A549 (cell line): ENCODE data around the gene RNASEH1. TPM values are rescaled to one million over a fixed set of nuclear protein-coding genes. Genes with fewer than 3 reads are reported as not detected.
"Not testable (repeated sequence)": the region's sequence is repeated elsewhere in the genome, so short reads cannot be mapped to it uniquely, and the experiment has no call there.

ENCODE experiments used
- ATAC-seq, 2 experiments: fragments of 200-7000 bp in 1 of 2; fragments of >200 bp in 1 of 2; cut with Nextera tagmentation in 1 of 2; cut with Tn5 transposase in 1 of 2; 3 replicates each; pipeline versions ENCODE4 v1.8.0 to v1.9.1; 2018 to 2020; ENCODE audit warnings: mild to moderate bottlenecking in 1 of 2, moderate library complexity in 1 of 2
- CTCF ChIA-PET: fragments of 300-600 bp; sonication (Branson Sonifier 250); formaldehyde crosslinking; extraction: SDS; loops from one replicate; lab custom pipeline; 2021; ENCODE audit warnings: antibody characterized with exemption, inconsistent platforms; lab: Yijun Ruan, JAX
- POLR2A ChIA-PET: fragments of 350-600 bp; formaldehyde crosslinking; extraction: SDS; loops from one replicate; lab custom pipeline; 2021; ENCODE audit warnings: antibody characterized with exemption, inconsistent platforms; lab: Yijun Ruan, JAX
- DNase-seq, 2 experiments: peaks; one replicate each; pipeline versions ENCODE4 v3.0.0 to v3.0.0-alpha.2; 2011 to 2016; ENCODE audit warnings: low read depth in 1 of 2, low spot score in 1 of 2
- FAIRE-seq: peaks from 2 replicates; lab custom pipeline; 2011; peaks lifted over from hg19 to GRCh38; lab: Jason Lieb, UNC
- H3K27ac ChIP-seq, 2 experiments: fragments of >200 bp; sonication (Bioruptor Twin); formaldehyde crosslinking; 3 replicates each; pipeline ENCODE4 v1.5.1; 2016 to 2017
- H3K4me1 ChIP-seq: fragments of >200 bp; sonication (Bioruptor Twin); formaldehyde crosslinking; 3 replicates; pipeline ENCODE4 v1.6.1; 2016
- H3K4me2 ChIP-seq: fragments of >200 bp; sonication (Bioruptor Twin); formaldehyde crosslinking; 3 replicates; pipeline ENCODE4 v1.6.1; 2016
- H3K4me3 ChIP-seq: fragments of >200 bp; sonication (Bioruptor Twin); formaldehyde crosslinking; 3 replicates; pipeline ENCODE4 v1.5.1; 2016
- H3K9me3 ChIP-seq: fragments of >200 bp; sonication (Bioruptor Twin); formaldehyde crosslinking; 3 replicates; pipeline ENCODE4 v1.6.1; 2016
- BHLHE40 ChIP-seq: IDR thresholded peaks from 2 replicates; pipeline ENCODE4 v1.6.1; 2012; ENCODE audit warnings: low read depth, low read length, inconsistent platforms
- CHD4 ChIP-seq: fragments of 200-600 bp; sonication (generic); IDR thresholded peaks from 2 replicates; pipeline ENCODE4 v1.6.1; 2016; ENCODE audit warnings: antibody characterized with exemption, mild to moderate bottlenecking, borderline replicate concordance
- EHMT2 ChIP-seq: fragments of 200-600 bp; sonication (generic); IDR thresholded peaks from 2 replicates; pipeline ENCODE4 v1.6.1; 2016; ENCODE audit warnings: antibody characterized with exemption, low read depth, mild to moderate bottlenecking, moderate library complexity
- FOSL2 ChIP-seq, 2 experiments: fragments of 450-650 bp in 1 of 2; fragments of >200 bp in 1 of 2; sonication (Bioruptor Twin) in 1 of 2; formaldehyde crosslinking; IDR thresholded peaks; 2 replicates each; pipeline versions ENCODE4 v1.5.0 to v1.6.1; 2016 to 2020; ENCODE audit warnings: mild to moderate bottlenecking in 1 of 2, moderate library complexity in 1 of 2
- GATA3 ChIP-seq: IDR thresholded peaks from 2 replicates; pipeline ENCODE4 v1.6.1; 2012; ENCODE audit warnings: borderline replicate concordance
- HES2 ChIP-seq: fragments of >200 bp; sonication (Bioruptor Twin); formaldehyde crosslinking; IDR thresholded peaks from 2 replicates; pipeline ENCODE4 v1.6.1; 2016
- HOXB5 ChIP-seq: fragments of 250-450 bp; sonication (Bioruptor Pico); IDR thresholded peaks from 2 replicates; pipeline ENCODE4 v1.5.0; 2020; ENCODE audit warnings: mild to moderate bottlenecking, moderate library complexity
- JUNB ChIP-seq: fragments of >200 bp; sonication (Bioruptor Twin); formaldehyde crosslinking; IDR thresholded peaks from 2 replicates; pipeline ENCODE4 v1.6.1; 2016
- KDM5A ChIP-seq: fragments of 200-600 bp; sonication (generic); IDR thresholded peaks from 2 replicates; pipeline ENCODE4 v1.6.1; 2016; ENCODE audit warnings: antibody characterized with exemption, mild to moderate bottlenecking
- MAX ChIP-seq: IDR thresholded peaks from 2 replicates; pipeline ENCODE4 v1.6.1; 2012
- MAZ ChIP-seq: fragments of 150-350 bp; IDR thresholded peaks from 2 replicates; pipeline ENCODE4 v1.6.1; 2014; ENCODE audit warnings: antibody characterized with exemption, low read depth, low read length, borderline replicate concordance
- MYC ChIP-seq: IDR thresholded peaks from 2 replicates; pipeline ENCODE4 v1.6.1; 2012; ENCODE audit warnings: mild to moderate bottlenecking, inconsistent platforms, low read length, improper control_type of control experiment, borderline replicate concordance
- NR3C1 ChIP-seq: fragments of >200 bp; sonication (Bioruptor Twin); formaldehyde crosslinking; IDR thresholded peaks from 3 replicates; pipeline ENCODE4 v1.6.1; 2017
- PBX3 ChIP-seq: IDR thresholded peaks from 2 replicates; pipeline ENCODE4 v1.6.1; 2012
- PHF8 ChIP-seq: fragments of 200-600 bp; sonication (generic); IDR thresholded peaks from 2 replicates; pipeline ENCODE4 v1.6.1; 2016; ENCODE audit warnings: low read depth, mild to moderate bottlenecking, antibody characterized with exemption, moderate library complexity, borderline replicate concordance
- POLR2A ChIP-seq: IDR thresholded peaks from 2 replicates; pipeline ENCODE4 v1.6.1; 2012; ENCODE audit warnings: mild to moderate bottlenecking, low read length
- POLR2AphosphoS2 ChIP-seq: conservative IDR thresholded peaks from 2 replicates; pipeline ENCODE4 v1.6.1; 2012; ENCODE audit warnings: low read length, improper control_type of control experiment, inconsistent platforms
- USF2 ChIP-seq: fragments of 450-650 bp; IDR thresholded peaks from 2 replicates; pipeline ENCODE4 v1.6.1; 2014; ENCODE audit warnings: antibody characterized with exemption
- ZC3H11A ChIP-seq: fragments of 450-650 bp; IDR thresholded peaks from 2 replicates; pipeline ENCODE4 v1.6.1; 2014; ENCODE audit warnings: antibody characterized with exemption, mild to moderate bottlenecking
- ZNF302 ChIP-seq: fragments of 250-450 bp; sonication (Bioruptor Pico); IDR thresholded peaks from 2 replicates; pipeline ENCODE4 v1.9.0; 2021; ENCODE audit warnings: inconsistent platforms, mild to moderate bottlenecking, moderate library complexity
- ZSCAN20 ChIP-seq: fragments of 250-450 bp; sonication (Bioruptor Pico); IDR thresholded peaks from 2 replicates; pipeline ENCODE4 v1.8.0; 2022; ENCODE audit warnings: mild to moderate bottlenecking, moderate library complexity
- WGBS: methylation state at CpG from one replicate; pipeline ENCODE4 v1.1.6; 2017; ENCODE audit errors: missing lambda C conversion rate; 5-methylcytosine and 5-hydroxymethylcytosine counted together
- polyA plus RNA-seq, 4 experiments: library from polyadenylated mRNA; depleted of rRNA in 3 of 4; stranded (reverse); fragments of >200 nt; fragmentation: RNase III in 1 of 4; extraction: RNeasy Plus Mini Kit Qiagen cat#74134 plus additional on column Dnase treatment in 1 of 4; gene quantifications; 2 replicates in 3 of 4; 3 replicates in 1 of 4; pipeline ENCODE4 v1.2.3, GENCODE V29; 2011 to 2017

Gene RNASEH1
- polyA plus RNA-seq, 2 of the 4 experiments (the other 2 are of a cell fraction): 54.3 to 55.3 TPM

GRCh38 chr2:3574155-3574554 is 16.0 kb upstream of the RNASEH1 start:
- no peaks in the 10 kb centered on the region for H3K9me3 ChIP-seq
- peaks cover 35% of the 10 kb centered on the region for H3K4me1 ChIP-seq
- no peak for DNase-seq
- H3K27ac ChIP-seq: peak overlapping the region in 1 of 2 experiments; percentile 99; a peak in 4 of 6 replicates
- no peak for ATAC-seq
- ChIA-PET POLR2A (interaction anchor here (4.8 kb wide), 1 partner anchor 16 kb away, joined by 62 read pairs; the partner anchor contains the start of gene RNASEH1), CTCF (interaction anchor here (0.6 to 1.0 kb wide), 5 partner anchors 9 to 194 kb away, joined by 3 to 6 read pairs (median 3); partner anchors contain the start of gene TRAPPC12)
- no peak for TF ChIP-seq ZNF302
- TF ChIP-seq, all 56 proteins: peak for 0
- FAIRE-seq: no peak
- whole genome bisulfite sequencing: 94% methylated on average over 11 of the region's 11 CpGs
- H3K4me3 ChIP-seq: peak overlapping the region; percentile 91
- peak overlapping the region; percentile 77 for H3K4me2 ChIP-seq

GRCh38 chr2:3572620-3573019 is 14.5 kb upstream of the RNASEH1 start:
- peaks cover 20% of the 10 kb centered on the region for H3K4me1 ChIP-seq
- CTCF ChIA-PET: no interaction called here
- no peak for DNase-seq
- H3K9me3 ChIP-seq: no peaks in the 10 kb centered on the region
- TF ChIP-seq USF2: no peak
- no peak for TF ChIP-seq POLR2AphosphoS2
- TF ChIP-seq POLR2A: no peak
- no peak for TF ChIP-seq MYC
- no peak for TF ChIP-seq CHD4
- no peak for TF ChIP-seq GATA3
- no peak for TF ChIP-seq ZSCAN20 (CRISPR knock-in tag)
- no peak for TF ChIP-seq MAZ
- TF ChIP-seq KDM5A: no peak
- no peak for TF ChIP-seq PBX3
- no peak overlapping the region for H3K4me3 ChIP-seq
- no peak for FAIRE-seq
- ATAC-seq: no peak
- no peak overlapping the region for H3K27ac ChIP-seq
- WGBS: 47% methylated on average over 2 of the region's 2 CpGs
- POLR2A ChIA-PET: interaction anchor here (4.8 kb wide), 1 partner anchor 14 kb away, joined by 62 read pairs; the partner anchor contains the start of gene RNASEH1
- H3K4me2 ChIP-seq: no peak overlapping the region

- WGBS: 74% methylated on average over 8 of the region's 8 CpGs
- CTCF ChIA-PET: no interaction called here
- DNase-seq (no peak), FAIRE-seq (no peak), ATAC-seq (no peak)
- H3K4me1 ChIP-seq: peaks cover 8% of the 10 kb centered on the region; the same call in 1 of the 3 replicates
- no peaks in the 10 kb centered on the region for H3K9me3 ChIP-seq
- H3K27ac ChIP-seq: no peak overlapping the region
- POLR2A ChIA-PET: interaction anchor here (1.9 kb wide), 1 partner anchor 13 kb away, joined by 9 read pairs; the partner anchor contains the start of gene RNASEH1
- H3K4me2 ChIP-seq: no peak overlapping the region
- TF ChIP-seq MYC (no peak), ZNF302 (no peak), PHF8 (no peak), MAX (no peak), BHLHE40 (no peak), JUNB (no peak), HOXB5 (CRISPR knock-in tag) (no peak), NR3C1 (no peak), ZC3H11A (no peak), FOSL2 (IDR thresholded peaks at IDR 0.05) (no peak), FOSL2 (CRISPR knock-in tag; IDR thresholded peaks at IDR 0.05) (no peak), EHMT2 (no peak), HES2 (no peak)
- H3K4me3 ChIP-seq: no peak overlapping the region
Measured at GRCh38 chr2:3571284-3571683, 13.2 kb upstream of the RNASEH1 start.

- CTCF ChIA-PET, ATAC-seq, H3K9me3 ChIP-seq, H3K4me2 ChIP-seq, H3K4me1 ChIP-seq, H3K4me3 ChIP-seq, DNase-seq, FAIRE-seq, H3K27ac ChIP-seq: not testable (repeated sequence)
- POLR2A ChIA-PET: interaction anchor here (1.9 kb wide), 1 partner anchor 12 kb away, joined by 9 read pairs; the partner anchor contains the start of gene RNASEH1
- WGBS: 92% methylated on average over 22 of the region's 23 CpGs
Measured at GRCh38 chr2:3569656-3570055, 11.5 kb upstream of the RNASEH1 start.
